ENCODE measurements around the gene PROM1. TPM values are rescaled to one million over a fixed set of nuclear protein-coding genes. Genes with fewer than 3 reads are reported as not detected.

Gene PROM1
- total RNA-seq, 1 experiment from 2014 or later, result 17.7 TPM

DNA sequence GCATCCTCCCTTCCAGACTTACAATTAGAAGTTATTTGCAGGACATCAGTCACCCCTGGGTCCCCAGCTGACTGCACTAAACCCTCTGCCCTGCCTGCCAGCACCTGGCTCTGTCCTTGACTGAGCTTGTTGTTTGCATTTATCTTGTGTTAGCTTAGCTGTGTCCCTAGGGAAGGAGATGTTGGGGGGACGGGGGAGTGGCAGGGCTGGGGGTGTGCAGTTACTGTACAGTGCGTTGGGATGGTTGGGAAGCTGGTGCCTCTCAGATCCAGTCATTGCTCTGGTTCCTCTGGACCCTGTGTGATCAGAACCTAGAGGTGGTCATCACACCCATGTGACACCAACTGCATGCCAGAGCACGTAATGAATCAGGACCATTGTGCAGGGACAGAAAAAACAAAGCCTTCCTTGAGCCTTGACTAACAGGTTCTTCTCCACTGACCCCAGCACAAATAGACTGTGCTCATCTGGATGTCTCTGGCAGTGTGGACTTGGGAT lies 32.7 kb upstream of the PROM1 start:
- H3K4me3 ChIP-seq (replicated peaks in 1 of 2; ENCODE audit: low read depth in 1 of 2, low read length in 2 of 2), result no peak overlapping the region
- intact Hi-C loops (cut with micrococcal nuclease), result no loop called here
- ChIA-PET POLR2A (no interaction called here), RAD21 (ENCODE audit: low non-redundant PET in 1 of 2, low total read pairs in 2 of 2, uncharacterized antibody in 2 of 2, unreplicated experiment in 2 of 2) (no interaction called here), CTCF (no interaction called here)
- H3K9me2 ChIP-seq (ENCODE audit: insufficient read depth), result no peaks in the 10 kb centered on the region
- no peaks in the 10 kb centered on the region for H4K20me1 ChIP-seq (ENCODE audit: insufficient read depth)
- no peak overlapping the region for H2AFZ ChIP-seq (ENCODE audit: low read depth, low read length, poor library complexity, severe bottlenecking)
- DNase-seq (ENCODE audit: low read depth, low spot score) (no peak), ATAC-seq (no peak)
- no peak overlapping the region for H3K27ac ChIP-seq (ENCODE audit: low read depth, low read length)
- H3K4me2 ChIP-seq (ENCODE audit: low read length), result no peak overlapping the region
- no peak overlapping the region for H3K9ac ChIP-seq (ENCODE audit: low read length)
- TF ChIP-seq EGR1 (IDR thresholded peaks at IDR 0.05; ENCODE audit: low read depth), result no peak
- TF ChIP-seq, protein P1, sequence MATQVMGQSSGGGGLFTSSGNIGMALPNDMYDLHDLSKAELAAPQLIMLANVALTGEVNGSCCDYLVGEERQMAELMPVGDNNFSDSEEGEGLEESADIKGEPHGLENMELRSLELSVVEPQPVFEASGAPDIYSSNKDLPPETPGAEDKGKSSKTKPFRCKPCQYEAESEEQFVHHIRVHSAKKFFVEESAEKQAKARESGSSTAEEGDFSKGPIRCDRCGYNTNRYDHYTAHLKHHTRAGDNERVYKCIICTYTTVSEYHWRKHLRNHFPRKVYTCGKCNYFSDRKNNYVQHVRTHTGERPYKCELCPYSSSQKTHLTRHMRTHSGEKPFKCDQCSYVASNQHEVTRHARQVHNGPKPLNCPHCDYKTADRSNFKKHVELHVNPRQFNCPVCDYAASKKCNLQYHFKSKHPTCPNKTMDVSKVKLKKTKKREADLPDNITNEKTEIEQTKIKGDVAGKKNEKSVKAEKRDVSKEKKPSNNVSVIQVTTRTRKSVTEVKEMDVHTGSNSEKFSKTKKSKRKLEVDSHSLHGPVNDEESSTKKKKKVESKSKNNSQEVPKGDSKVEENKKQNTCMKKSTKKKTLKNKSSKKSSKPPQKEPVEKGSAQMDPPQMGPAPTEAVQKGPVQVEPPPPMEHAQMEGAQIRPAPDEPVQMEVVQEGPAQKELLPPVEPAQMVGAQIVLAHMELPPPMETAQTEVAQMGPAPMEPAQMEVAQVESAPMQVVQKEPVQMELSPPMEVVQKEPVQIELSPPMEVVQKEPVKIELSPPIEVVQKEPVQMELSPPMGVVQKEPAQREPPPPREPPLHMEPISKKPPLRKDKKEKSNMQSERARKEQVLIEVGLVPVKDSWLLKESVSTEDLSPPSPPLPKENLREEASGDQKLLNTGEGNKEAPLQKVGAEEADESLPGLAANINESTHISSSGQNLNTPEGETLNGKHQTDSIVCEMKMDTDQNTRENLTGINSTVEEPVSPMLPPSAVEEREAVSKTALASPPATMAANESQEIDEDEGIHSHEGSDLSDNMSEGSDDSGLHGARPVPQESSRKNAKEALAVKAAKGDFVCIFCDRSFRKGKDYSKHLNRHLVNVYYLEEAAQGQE (IDR thresholded peaks at IDR 0.05; ENCODE audit: low read depth), result no peak
- TF ChIP-seq EZH2phosphoT487 (IDR thresholded peaks at IDR 0.05; ENCODE audit: borderline replicate concordance), result no peak
- TF ChIP-seq FOSL1 (IDR thresholded peaks at IDR 0.05; ENCODE audit: low read depth), result no peak
- no peak for TF ChIP-seq SIN3A (IDR thresholded peaks at IDR 0.05; ENCODE audit: low read depth)
- TF ChIP-seq, protein P2, sequence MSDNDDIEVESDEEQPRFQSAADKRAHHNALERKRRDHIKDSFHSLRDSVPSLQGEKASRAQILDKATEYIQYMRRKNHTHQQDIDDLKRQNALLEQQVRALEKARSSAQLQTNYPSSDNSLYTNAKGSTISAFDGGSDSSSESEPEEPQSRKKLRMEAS (IDR thresholded peaks at IDR 0.05), result no peak
- TF ChIP-seq SP1 (IDR thresholded peaks at IDR 0.05; ENCODE audit: low read depth), result no peak
- TF ChIP-seq, protein P3, sequence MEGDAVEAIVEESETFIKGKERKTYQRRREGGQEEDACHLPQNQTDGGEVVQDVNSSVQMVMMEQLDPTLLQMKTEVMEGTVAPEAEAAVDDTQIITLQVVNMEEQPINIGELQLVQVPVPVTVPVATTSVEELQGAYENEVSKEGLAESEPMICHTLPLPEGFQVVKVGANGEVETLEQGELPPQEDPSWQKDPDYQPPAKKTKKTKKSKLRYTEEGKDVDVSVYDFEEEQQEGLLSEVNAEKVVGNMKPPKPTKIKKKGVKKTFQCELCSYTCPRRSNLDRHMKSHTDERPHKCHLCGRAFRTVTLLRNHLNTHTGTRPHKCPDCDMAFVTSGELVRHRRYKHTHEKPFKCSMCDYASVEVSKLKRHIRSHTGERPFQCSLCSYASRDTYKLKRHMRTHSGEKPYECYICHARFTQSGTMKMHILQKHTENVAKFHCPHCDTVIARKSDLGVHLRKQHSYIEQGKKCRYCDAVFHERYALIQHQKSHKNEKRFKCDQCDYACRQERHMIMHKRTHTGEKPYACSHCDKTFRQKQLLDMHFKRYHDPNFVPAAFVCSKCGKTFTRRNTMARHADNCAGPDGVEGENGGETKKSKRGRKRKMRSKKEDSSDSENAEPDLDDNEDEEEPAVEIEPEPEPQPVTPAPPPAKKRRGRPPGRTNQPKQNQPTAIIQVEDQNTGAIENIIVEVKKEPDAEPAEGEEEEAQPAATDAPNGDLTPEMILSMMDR (IDR thresholded peaks at IDR 0.05 in 2 of 3, conservative IDR thresholded peaks at IDR 0.05 in 1 of 3; ENCODE audit: borderline replicate concordance in 1 of 3, insufficient read depth in 1 of 3, low read depth in 2 of 3, low read length in 2 of 3), result no peak
- no peak for TF ChIP-seq ZFX (IDR thresholded peaks at IDR 0.05)
- TF ChIP-seq RAD21 (IDR thresholded peaks at IDR 0.05; ENCODE audit: low read depth), result no peak
- TF ChIP-seq ZNF274 (IDR thresholded peaks at IDR 0.05; ENCODE audit: low read depth, low read length), result no peak
- no peak for TF ChIP-seq ELF1 (IDR thresholded peaks at IDR 0.05; ENCODE audit: borderline replicate concordance, low read depth)
- H3K9me3 ChIP-seq (ENCODE audit: control insufficient read depth in 1 of 2, insufficient read depth in 1 of 2, low read depth in 1 of 2, low read length in 2 of 2), result no peaks in the 10 kb centered on the region
- no peaks in the 10 kb centered on the region for H3K36me3 ChIP-seq (ENCODE audit: control insufficient read depth in 1 of 2, insufficient read depth in 2 of 2, low read length in 2 of 2)
- no peaks in the 10 kb centered on the region for H3K79me2 ChIP-seq (ENCODE audit: insufficient read depth, low read length)
- no TSS peak for BruUV-seq (replicated peaks)
- peaks cover 11% of the 10 kb centered on the region; the same call in 1 of the 2 replicates for H3K27me3 ChIP-seq (ENCODE audit: insufficient read depth, low read length)
- no peaks in the 10 kb centered on the region for H3K4me1 ChIP-seq (ENCODE audit: control insufficient read depth in 1 of 2, insufficient read depth in 2 of 2, low read length in 2 of 2)

All from HCT116 (cell line).